GM12873 (cell line): ENCODE results near the gene ASTL.
A peak's percentile ranks its signal among the peaks of the same experiment; 100 is the strongest.

Source experiments
- CTCF ChIP-seq: IDR thresholded peaks from 2 replicates; pipeline ENCODE4 v1.5.1; 2012; ENCODE audit warnings: low read depth, mild to moderate bottlenecking, moderate library complexity, low read length, control low read depth; ENCODE audit not compliant: insufficient read depth; ENCODE audit errors: missing control alignments

ASTL gene

GRCh38 chr2:96138179-96139145, at the start of gene ASTL:
ASTL (minus strand) TSS chr2:96138502; CDS start chr2:96138436, 66 bp downstream.
- peak; percentile 79 for TF ChIP-seq CTCF

GRCh38 chr2:96186562-96186961, 48.3 kb upstream of the ASTL start:
- no peak for TF ChIP-seq CTCF

- TF ChIP-seq CTCF = no peak
Observed at GRCh38 chr2:96185516-96185915, 47.2 kb upstream of the ASTL start.

GRCh38 chr2:96184989-96185388, 46.7 kb upstream of the ASTL start:
- TF ChIP-seq CTCF = no peak

GRCh38 chr2:96184188-96184587, 45.9 kb upstream of the ASTL start:
- TF ChIP-seq CTCF = no peak

GRCh38 chr2:96181529-96181928, 43.2 kb upstream of the ASTL start:
- TF ChIP-seq CTCF = no peak

- TF ChIP-seq CTCF = no peak
Observed at GRCh38 chr2:96180521-96180920, 42.2 kb upstream of the ASTL start.
